Measurements from ENCODE around the gene SCIMP. TPM values are rescaled to one million over a fixed set of nuclear protein-coding genes. Genes with fewer than 3 reads are reported as not detected.
A peak's percentile ranks its signal among the peaks of the same experiment; 100 is the strongest.
"Not testable (repeated sequence)": the region's sequence is repeated elsewhere in the genome, so short reads cannot be mapped to it uniquely, and the experiment has no call there.

Gene SCIMP
- total RNA-seq, 4 donors from 2014 or later: 0.82 to 9.1 (median 2.6) TPM; not detected in 1

GRCh38 chr17:5236938-5237540 lies 2.4 kb upstream of the SCIMP start:
- peaks cover 0 to 9% (median 8%) of the 10 kb centered on the region in 4 donors for H3K4me1 ChIP-seq
- H3K27me3 ChIP-seq: no peaks in the 10 kb centered on the region
- TF ChIP-seq CTCF (IDR thresholded peaks at IDR 0.05) (no peak), POLR2A (IDR thresholded peaks at IDR 0.05) (no peak), EP300 (IDR thresholded peaks at IDR 0.05; ENCODE audit: low read depth) (no peak), POLR2AphosphoS5 (IDR thresholded peaks at IDR 0.05) (no peak)
- H3K27ac ChIP-seq: no peak overlapping the region
- no peak for DNase-seq
- H3K9me3 ChIP-seq: no peaks in the 10 kb centered on the region
- in situ Hi-C loops (cut with MboI; ENCODE audit: low pct_ligation_motif_present in 1 of 4, low pct_unique_long_range_greater_than_20kb in 1 of 4, low sequenced_read_pairs in 3 of 4): no loop called here
- WGBS, 2 donors (ENCODE audit: low coverage in 1 of 2): 75 to 82% methylated on average over 3 of the region's 3 CpGs
- no peaks in the 10 kb centered on the region for H3K36me3 ChIP-seq
- intact Hi-C loops (cut with DNase I; ENCODE audit: low total_unique reads): no loop called here
- no peak overlapping the region for H3K4me3 ChIP-seq

- H3K27me3 ChIP-seq; intact Hi-C loops (cut with DNase I; ENCODE audit: low total_unique reads); H3K4me3 ChIP-seq; H3K4me1 ChIP-seq; DNase-seq; H3K36me3 ChIP-seq; in situ Hi-C loops (cut with MboI; ENCODE audit: low pct_ligation_motif_present in 1 of 4, low pct_unique_long_range_greater_than_20kb in 1 of 4, low sequenced_read_pairs in 3 of 4); H3K9me3 ChIP-seq: not testable (repeated sequence)
- WGBS, 2 donors (ENCODE audit: low coverage in 1 of 2): 83 to 98% methylated on average over 2 to 7 of the region's 7 CpGs
- H3K27ac ChIP-seq: peak overlapping the region in 3 of 4 donors; percentile 14 to 53 (median 23)
Observed at GRCh38 chr17:5233492-5233891, 1.2 kb downstream of the SCIMP start.

- no peaks in the 10 kb centered on the region for H3K9me3 ChIP-seq
- no peaks in the 10 kb centered on the region for H3K27me3 ChIP-seq
- in situ Hi-C loops (cut with MboI; ENCODE audit: low pct_ligation_motif_present in 1 of 4, low pct_unique_long_range_greater_than_20kb in 1 of 4, low sequenced_read_pairs in 3 of 4): no loop called here
- TF ChIP-seq CTCF (IDR thresholded peaks at IDR 0.05) (no peak), POLR2AphosphoS5 (IDR thresholded peaks at IDR 0.05) (no peak), EP300 (IDR thresholded peaks at IDR 0.05; ENCODE audit: low read depth) (no peak), POLR2A (IDR thresholded peaks at IDR 0.05) (no peak)
- H3K4me3 ChIP-seq: no peak overlapping the region
- intact Hi-C loops (cut with DNase I; ENCODE audit: low total_unique reads): no loop called here
- peak overlapping the region in 3 of 4 donors; percentile 4 to 25 (median 9) for H3K27ac ChIP-seq
- WGBS, 2 donors (ENCODE audit: low coverage in 1 of 2): 85% methylated on average over 3 to 15 of the region's 15 CpGs
- no peaks in the 10 kb centered on the region for H3K36me3 ChIP-seq
- DNase-seq: no peak
- peaks cover 0 to 9% (median 1%) of the 10 kb centered on the region in 4 donors for H3K4me1 ChIP-seq
Observed at GRCh38 chr17:5226940-5227878, 7.5 kb downstream of the SCIMP start.

GRCh38 chr17:5225668-5226457 lies 8.8 kb downstream of the SCIMP start:
- H3K4me1 ChIP-seq: peaks cover 0 to 9% (median 0%) of the 10 kb centered on the region in 4 donors
- H3K4me3 ChIP-seq: no peak overlapping the region
- peak overlapping the region in 2 of 4 donors; percentile 4 to 9 for H3K27ac ChIP-seq
- in situ Hi-C loops (cut with MboI; ENCODE audit: low pct_ligation_motif_present in 1 of 4, low pct_unique_long_range_greater_than_20kb in 1 of 4, low sequenced_read_pairs in 3 of 4) (no loop called here), intact Hi-C loops (cut with DNase I; ENCODE audit: low total_unique reads) (no loop called here)
- no peaks in the 10 kb centered on the region for H3K27me3 ChIP-seq
- no peak for DNase-seq
- TF ChIP-seq CTCF (IDR thresholded peaks at IDR 0.05) (no peak), EP300 (IDR thresholded peaks at IDR 0.05; ENCODE audit: low read depth) (no peak), POLR2A (IDR thresholded peaks at IDR 0.05) (no peak), POLR2AphosphoS5 (IDR thresholded peaks at IDR 0.05) (no peak)
- no peaks in the 10 kb centered on the region for H3K9me3 ChIP-seq
- no peaks in the 10 kb centered on the region for H3K36me3 ChIP-seq
- 82 to 90% methylated on average over 17 of the region's 17 CpGs for WGBS, 2 donors (ENCODE audit: low coverage in 1 of 2)

- not testable (repeated sequence) for H3K9me3 ChIP-seq
- H3K27ac ChIP-seq: peak overlapping the region in 2 of 4 donors; percentile 37 to 38
Observed at GRCh38 chr17:5221912-5222311, 12.7 kb downstream of the SCIMP start.

More at GRCh38 chr17:5221912-5222311, 12.7 kb downstream of the SCIMP start:
- H3K36me3 ChIP-seq; intact Hi-C loops (cut with DNase I; ENCODE audit: low total_unique reads); H3K4me1 ChIP-seq; H3K4me3 ChIP-seq; DNase-seq; in situ Hi-C loops (cut with MboI; ENCODE audit: low pct_ligation_motif_present in 1 of 4, low pct_unique_long_range_greater_than_20kb in 1 of 4, low sequenced_read_pairs in 3 of 4); H3K27me3 ChIP-seq: not testable (repeated sequence)
- 74% methylated on average over 12 of the region's 12 CpGs; no CpG with 5 or more reads in 1 of the 2 donors for WGBS, 2 donors (ENCODE audit: low coverage in 1 of 2)

Measured in transverse colon (tissue), 4 donors.